IPS-18c (cell line): ENCODE results near the gene FGFR3.

Experiments
- H3K4me3 ChIP-seq: 2 replicates; pipeline ENCODE4 v1.7.0; 2013; ENCODE audit warnings: low read depth, mild to moderate bottlenecking, low read length, moderate library complexity; ENCODE audit not compliant: insufficient read depth
- H3K9me3 ChIP-seq: one replicate; pipeline ENCODE4 v1.6.1; 2013; ENCODE audit warnings: mild to moderate bottlenecking, low read length, moderate library complexity; ENCODE audit not compliant: control insufficient read depth, insufficient read depth

Gene FGFR3

DNA sequence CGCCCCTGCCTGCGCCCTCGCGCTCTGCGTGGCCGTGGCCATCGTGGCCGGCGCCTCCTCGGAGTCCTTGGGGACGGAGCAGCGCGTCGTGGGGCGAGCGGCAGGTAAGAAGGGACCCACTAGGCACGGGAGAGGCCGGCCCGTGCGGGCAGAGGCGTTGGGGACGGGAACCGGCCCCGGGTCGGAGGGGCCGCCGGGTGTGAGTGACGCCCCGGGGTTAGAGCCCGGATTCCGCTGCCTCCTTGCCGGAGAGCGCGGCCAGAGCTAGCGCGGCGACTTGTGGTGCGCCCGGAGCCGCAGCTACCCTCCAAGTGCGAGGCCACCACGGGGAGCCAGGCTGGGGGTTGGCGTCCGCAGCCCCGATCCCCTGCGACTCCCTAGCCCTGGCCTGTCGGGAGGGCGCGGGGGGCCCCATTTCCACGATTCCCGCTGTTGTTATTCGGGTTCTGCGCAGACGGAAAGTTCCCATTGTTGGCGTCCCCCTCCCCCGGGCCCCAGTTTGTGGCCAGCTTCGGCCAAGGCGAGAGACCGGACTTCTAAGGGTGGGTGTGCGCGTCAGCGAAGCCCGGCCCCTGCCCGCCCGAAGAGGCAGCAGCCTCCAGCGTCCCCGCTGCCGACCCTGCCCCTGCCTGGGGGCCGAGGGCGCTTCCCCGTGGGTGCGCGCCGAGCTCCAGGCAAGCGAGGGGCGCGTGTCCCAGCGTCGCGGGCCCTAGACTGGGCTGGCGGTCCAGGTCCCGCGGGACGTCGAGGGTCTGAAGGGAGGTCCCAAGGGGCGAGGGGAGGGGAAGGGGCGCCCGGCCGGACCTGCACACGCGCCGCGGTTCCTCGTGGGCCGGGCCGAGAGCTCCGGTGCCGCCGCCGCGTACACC lies 1.1 kb downstream of the FGFR3 start:
- H3K9me3 ChIP-seq, result no peaks in the 10 kb centered on the region
- peak overlapping the region; percentile 83 for H3K4me3 ChIP-seq

DNA sequence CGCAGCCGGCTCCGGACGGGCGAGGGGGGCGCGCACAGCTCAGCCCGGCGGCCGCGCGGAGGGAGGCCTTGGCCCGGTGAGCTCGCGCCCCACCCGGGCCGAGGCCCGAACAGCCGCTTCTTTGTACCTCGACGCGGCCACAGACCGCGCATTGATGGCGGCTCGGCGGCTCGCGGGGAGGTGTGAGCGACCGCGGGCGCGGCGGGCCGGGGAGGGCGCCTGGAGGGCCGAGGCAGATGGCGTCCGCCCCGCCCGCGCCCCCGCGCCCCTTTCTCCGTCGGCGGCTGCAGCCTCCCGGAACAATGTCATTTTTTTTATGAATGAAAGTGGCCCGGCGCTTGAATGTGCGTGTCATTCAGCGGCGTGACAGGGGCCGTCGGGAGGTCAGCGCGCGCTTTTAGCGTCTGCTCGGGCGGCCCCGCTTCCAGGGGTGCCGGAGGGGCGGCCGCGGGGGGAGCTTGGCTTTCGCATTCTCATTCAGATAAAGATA lies 1.8 kb downstream of the FGFR3 start:
- H3K4me3 ChIP-seq, result peak overlapping the region; percentile 83
- H3K9me3 ChIP-seq, result no peaks in the 10 kb centered on the region

DNA sequence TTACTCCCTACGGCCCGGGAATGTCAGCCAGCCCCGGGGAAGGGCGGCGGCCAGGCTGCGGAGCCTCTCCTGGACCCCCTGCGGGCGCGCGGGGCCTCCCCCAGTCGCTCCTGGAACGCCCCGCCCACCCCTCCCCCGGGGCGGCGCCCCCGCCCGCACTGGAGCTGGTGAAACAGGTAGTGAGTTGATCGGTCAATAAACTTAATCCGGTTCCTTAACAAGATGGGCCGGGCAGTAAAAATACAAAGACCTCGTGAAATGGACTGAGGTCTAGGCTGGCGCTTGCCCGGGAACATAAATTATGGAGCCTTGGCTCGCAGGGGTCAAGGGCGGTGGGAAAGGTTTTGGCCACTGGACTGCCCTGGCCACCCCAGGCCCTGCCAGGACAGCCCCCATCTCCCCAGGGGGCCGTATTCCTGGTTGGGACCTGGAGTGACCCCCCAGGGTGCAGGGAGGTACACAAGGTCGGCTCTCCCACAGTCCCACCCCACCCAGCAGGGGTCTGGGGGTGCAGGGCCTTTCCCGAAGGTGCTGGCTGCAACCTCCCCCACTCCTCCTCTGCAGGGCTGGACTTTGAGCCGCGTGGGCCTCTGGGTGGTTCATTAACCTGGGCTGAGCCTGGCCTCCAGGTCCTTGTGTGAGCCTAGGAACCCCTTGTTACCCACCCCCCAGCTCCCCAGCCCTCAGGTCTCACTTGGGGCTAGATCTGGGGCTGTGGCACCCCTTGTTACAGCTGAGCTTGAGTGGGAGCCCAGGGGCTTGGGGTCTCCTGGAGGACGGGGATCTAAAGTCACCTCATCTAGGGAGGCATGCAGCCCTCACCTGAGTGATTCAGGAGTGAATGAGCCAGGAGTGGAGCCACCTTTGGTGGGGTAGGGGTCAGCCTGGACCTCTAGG lies 2.5 kb downstream of the FGFR3 start:
- H3K4me3 ChIP-seq, result peak overlapping the region; percentile 83; the same call in 1 of the 2 replicates
- H3K9me3 ChIP-seq, result no peaks in the 10 kb centered on the region

DNA sequence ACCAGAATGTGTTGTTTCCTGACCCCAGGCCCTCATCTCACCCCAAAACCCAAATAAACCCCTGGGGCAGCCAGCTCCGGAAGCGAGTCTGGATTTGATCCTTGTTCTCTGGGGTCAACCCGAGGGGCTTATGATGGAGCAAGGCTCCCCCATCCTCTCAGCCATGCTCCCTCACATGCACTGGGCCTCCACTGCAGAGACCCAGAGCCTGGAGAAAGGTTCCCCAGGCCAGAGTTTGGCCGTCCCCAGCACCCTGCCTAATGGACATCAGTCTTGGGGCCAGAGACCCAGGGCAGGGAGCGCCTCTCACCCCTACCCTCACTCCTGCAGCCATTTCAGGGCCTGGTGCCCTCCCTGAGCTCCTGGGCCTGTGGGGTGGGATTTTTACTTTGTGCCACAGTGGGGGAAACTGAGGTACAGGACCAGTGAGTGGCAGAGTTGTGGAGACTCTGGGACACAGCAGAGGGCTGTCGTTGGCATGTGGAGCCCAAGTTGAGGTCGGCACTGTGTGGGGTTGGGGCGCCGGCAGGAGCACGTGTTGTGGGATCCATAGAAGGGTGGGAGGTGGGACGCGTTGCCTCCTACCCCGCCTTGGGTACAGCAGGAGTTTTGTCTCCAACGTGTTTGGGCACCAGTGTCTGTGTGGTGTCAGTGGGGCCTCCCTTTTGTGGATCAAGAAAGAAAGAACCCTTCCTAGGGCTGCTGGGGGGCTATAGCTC lies 3.6 kb downstream of the FGFR3 start:
- H3K4me3 ChIP-seq, result no peak overlapping the region; the same call in 1 of the 2 replicates

DNA sequence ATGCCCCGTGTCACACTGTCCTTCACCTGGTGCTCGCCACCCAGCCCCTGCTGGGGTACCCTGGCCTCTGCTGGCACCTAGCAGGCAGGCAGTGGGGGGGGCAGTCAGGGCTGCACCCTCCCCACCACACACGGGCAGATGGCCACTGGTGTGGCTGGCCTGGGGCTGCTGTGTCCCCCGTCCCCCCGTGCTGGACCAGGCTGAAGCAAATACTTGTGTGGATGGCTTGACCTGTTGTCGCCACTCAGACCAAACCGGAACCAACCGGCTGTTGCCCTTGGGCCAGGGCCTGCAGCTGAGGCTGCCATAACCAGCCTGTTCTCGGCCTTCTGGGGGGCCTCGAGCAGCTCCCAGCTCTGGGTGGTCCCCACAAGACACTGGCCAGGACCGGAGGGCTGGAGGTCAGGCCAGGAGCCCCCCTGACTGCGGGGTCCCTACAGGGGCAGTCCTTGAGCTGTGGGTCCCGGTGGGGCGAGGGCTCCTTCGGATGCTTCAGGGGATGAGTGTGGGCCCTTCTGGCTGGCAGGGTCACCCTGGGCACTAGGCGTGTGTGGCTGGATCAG lies 4.3 kb downstream of the FGFR3 start:
- no peak overlapping the region for H3K4me3 ChIP-seq
- H3K9me3 ChIP-seq, result no peaks in the 10 kb centered on the region

More for the DNA sequence above, 3.6 kb downstream of the FGFR3 start:
- H3K9me3 ChIP-seq, result no peaks in the 10 kb centered on the region

DNA sequence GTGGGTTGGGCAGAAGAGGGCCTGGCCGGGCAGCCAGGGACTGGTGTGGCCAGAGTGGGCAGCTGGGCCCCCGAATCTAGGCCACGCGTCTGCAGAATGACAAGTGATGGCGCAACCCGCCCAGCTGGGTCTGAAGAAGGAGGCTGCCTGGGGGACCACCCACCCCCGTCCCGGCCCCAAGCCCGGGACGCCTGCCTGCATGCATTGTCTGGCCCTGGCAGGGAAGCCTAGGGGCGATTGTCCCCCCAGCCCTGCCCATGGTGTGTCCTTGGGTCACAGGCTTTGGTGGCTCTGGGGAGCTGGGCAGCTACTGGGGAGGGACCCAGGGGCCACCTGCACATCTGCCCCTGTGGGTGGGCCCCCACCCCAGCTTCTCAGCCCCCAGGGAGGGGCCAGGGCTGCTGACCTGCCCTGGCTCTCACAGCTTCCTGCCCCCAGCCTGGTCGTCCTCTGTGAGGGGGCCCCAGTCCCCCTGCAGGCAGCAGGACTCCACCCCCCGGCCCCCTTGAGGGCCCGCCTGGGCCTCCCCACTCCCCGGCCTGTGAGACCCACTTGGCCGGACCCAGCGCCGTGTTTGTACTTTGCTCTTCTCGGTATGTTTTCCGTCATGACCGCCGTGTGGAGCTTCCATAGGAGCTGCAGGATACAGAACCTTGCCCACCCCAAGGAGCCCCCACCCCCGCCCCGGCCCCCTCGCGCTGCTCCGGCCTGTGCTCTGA lies 4.9 kb downstream of the FGFR3 start:
- H3K4me3 ChIP-seq, result no peak overlapping the region
- no peaks in the 10 kb centered on the region for H3K9me3 ChIP-seq

DNA sequence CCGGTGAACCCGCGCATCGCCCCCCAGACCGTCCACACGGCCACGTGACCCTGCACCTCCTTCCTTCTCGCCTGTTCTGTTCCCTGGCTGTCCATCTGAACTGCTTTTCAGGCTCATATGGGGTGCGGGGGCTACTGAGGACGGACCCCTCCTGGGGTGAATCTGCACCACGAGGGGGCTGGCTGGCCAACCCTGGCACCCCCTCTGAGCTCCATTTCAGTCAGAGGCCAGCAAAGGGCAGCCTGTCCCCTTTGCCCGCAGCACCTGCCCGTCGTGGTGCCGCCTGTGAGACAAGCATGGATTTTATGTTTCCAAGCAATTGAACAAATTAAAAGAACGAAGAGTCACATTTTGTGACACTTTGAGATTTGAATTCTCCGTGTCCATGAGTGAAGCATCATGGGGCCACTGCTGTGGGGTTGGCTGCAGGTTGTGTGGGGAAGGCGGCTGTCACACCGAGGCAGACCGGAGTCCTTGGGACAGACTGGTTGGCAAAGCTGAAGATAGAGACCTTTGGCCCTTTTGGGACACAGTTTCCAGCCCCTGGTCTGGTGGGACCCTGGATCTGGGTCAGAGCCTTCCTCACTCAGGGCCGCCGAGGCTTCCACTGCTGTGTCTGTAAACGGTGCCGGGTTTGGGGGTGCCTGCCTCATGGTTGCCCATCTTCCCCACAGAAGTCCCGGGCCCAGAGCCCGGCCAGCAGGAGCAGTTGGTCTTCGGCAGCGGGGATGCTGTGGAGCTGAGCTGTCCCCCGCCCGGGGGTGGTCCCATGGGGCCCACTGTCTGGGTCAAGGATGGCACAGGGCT lies 5.7 kb downstream of the FGFR3 start:
- H3K4me3 ChIP-seq, result no peak overlapping the region
- H3K9me3 ChIP-seq, result no peaks in the 10 kb centered on the region

DNA sequence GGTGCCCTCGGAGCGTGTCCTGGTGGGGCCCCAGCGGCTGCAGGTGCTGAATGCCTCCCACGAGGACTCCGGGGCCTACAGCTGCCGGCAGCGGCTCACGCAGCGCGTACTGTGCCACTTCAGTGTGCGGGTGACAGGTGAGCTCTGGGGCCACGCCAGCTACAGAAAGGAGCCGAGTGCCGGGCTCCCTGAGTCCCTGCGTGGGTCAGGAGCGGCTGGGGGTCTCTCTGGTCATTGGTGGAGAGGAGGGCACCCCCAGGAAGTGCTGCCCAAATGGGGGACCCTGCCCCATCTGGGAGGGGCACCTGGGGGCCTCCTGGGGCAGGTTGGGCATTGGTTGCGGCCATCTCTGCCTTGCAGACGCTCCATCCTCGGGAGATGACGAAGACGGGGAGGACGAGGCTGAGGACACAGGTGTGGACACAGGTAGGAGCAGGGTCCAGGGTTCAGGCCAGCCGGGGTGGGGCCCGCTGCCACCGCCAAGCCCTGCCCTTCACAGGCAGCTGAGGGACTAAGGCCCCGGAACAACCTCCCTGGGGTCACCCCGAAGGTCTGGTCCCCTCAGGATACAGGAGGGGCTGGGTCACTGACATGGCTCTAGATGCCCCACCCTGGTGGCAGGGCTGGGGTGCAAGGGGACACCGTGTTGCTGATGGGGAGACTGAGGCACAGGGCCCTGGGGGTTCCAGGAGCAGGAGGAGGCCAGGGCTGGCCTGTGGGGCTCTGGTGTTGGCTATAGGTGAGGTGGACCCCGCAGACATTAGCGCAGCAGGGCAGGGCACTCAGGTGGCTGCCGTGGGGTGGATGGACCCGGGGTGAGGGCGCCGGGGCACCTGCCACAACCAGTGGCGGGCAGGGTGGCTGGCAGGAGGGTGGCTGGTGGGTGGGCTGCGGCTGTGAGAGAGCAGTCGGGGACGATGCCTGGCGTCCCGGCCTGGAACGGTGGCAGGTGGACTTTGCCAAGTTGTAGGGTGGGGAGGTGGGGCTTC lies 6.6 kb downstream of the FGFR3 start:
- Histone ChIP-seq H3K4me3 (no peak overlapping the region), H3K9me3 (no peaks in the 10 kb centered on the region)

DNA sequence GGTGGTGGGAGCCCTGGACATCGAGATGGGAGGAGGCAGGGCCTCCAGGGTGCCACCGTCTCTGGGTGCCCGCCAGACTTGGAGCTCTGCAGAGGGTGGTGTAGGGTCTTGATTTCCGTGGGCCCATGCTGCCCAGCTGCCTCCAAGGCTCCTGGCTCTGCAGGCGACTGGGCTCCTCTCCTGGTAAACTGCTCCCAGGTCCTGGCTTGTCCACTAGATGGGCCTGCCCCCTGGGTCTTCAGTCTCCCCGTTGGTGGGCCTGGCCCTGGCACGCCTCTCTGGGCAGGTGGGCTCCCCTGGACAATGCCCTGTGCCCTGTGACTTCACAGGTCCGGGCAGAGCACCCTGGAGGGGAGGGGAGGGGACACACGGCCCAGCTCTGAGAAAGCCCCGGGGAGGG lies 7.7 kb downstream of the FGFR3 start:
- H3K4me3 ChIP-seq, result no peak overlapping the region
- H3K9me3 ChIP-seq, result no peaks in the 10 kb centered on the region

DNA sequence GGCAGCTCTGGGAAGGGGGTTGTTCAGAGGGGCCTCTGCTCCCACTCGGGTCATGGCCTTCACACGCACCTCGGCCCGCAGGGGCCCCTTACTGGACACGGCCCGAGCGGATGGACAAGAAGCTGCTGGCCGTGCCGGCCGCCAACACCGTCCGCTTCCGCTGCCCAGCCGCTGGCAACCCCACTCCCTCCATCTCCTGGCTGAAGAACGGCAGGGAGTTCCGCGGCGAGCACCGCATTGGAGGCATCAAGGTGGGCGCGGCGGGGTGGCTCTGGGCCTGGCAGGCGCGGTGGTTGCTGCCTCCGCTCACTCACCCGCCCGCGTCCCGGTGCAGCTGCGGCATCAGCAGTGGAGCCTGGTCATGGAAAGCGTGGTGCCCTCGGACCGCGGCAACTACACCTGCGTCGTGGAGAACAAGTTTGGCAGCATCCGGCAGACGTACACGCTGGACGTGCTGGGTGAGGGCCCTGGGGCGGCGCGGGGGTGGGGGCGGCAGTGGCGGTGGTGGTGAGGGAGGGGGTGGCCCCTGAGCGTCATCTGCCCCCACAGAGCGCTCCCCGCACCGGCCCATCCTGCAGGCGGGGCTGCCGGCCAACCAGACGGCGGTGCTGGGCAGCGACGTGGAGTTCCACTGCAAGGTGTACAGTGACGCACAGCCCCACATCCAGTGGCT lies 8.3 kb downstream of the FGFR3 start:
- H3K4me3 ChIP-seq, result no peak overlapping the region
- no peaks in the 10 kb centered on the region for H3K9me3 ChIP-seq

DNA sequence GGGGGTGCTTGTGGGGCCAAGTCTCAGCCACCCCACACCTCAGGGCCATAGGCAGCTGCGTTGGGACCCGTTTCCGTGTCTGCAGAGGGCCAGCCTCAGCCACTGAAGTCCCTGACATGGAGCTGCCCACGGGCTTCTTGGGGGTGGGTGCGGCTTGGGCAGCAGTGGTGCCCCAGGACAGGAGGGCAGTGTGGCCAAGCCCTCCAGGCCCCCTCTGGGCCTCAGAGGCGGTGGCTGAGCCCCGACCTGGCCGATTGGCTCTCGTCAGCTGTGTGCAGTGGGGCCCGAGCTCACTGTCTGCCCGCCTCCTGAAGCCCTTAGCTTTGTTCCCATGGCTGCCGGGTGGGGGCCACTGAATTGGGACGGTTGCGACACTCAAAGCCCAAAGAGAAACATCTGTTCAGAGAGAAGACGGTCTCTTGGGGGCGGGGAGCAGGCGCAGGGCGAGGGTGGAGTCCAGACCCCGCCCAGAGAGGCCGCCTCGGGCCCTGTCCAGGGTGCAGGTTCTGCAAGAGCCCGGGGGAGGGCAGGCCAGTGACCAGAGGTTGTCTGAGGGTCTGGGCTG lies 9.1 kb downstream of the FGFR3 start:
- Histone ChIP-seq H3K9me3 (no peaks in the 10 kb centered on the region), H3K4me3 (no peak overlapping the region)

DNA sequence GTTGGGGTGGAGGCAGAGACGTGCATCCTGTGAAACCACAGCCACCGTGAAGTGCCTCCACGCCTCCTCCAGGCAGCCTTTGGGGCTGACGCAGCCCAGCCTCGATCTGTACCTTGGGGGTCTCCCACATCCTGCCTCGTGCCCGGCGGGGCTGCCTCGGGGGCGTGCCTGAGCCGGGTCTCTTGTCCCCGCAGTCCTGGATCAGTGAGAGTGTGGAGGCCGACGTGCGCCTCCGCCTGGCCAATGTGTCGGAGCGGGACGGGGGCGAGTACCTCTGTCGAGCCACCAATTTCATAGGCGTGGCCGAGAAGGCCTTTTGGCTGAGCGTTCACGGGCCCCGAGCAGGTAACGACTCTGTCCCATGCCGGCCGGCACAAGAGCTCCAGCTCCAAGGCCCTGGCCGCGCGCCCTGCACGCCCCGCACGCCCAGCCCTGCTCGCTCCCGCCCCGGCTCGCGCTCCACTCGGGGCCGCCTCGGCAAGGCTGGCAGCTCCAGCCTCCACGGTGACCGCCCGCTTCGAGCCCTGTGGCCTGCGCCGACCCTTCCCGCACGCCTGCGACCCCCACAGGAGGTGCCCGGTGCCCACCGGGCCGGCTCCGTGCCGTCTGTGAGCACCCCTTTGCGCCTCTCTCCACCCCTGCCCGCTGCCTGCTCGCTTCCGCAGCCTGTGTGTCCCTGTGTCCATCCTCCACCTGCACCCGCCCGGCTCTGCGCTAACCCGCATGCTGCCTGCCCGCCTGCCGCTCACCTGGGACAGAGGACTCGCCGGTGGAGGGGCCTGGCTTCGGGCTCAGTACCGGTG lies 9.8 kb downstream of the FGFR3 start:
- no peak overlapping the region for H3K4me3 ChIP-seq

More for the DNA sequence above, 9.8 kb downstream of the FGFR3 start:
- no peaks in the 10 kb centered on the region for H3K9me3 ChIP-seq
